GM18868 (cell line): ENCODE results near the gene BMP8B.
"Not testable (repeated sequence)": the region's sequence is repeated elsewhere in the genome, so short reads cannot be mapped to it uniquely, and the experiment has no call there.

Experiments
- ATAC-seq: cut with Tn5 transposase; IDR thresholded peaks from one replicate; pipeline ENCODE4 v1.9.1; 2021; ENCODE audit warnings: mild to moderate bottlenecking, moderate library complexity; ENCODE audit not compliant: unreplicated experiment

BMP8B gene, protein sequence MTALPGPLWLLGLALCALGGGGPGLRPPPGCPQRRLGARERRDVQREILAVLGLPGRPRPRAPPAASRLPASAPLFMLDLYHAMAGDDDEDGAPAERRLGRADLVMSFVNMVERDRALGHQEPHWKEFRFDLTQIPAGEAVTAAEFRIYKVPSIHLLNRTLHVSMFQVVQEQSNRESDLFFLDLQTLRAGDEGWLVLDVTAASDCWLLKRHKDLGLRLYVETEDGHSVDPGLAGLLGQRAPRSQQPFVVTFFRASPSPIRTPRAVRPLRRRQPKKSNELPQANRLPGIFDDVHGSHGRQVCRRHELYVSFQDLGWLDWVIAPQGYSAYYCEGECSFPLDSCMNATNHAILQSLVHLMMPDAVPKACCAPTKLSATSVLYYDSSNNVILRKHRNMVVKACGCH

DNA sequence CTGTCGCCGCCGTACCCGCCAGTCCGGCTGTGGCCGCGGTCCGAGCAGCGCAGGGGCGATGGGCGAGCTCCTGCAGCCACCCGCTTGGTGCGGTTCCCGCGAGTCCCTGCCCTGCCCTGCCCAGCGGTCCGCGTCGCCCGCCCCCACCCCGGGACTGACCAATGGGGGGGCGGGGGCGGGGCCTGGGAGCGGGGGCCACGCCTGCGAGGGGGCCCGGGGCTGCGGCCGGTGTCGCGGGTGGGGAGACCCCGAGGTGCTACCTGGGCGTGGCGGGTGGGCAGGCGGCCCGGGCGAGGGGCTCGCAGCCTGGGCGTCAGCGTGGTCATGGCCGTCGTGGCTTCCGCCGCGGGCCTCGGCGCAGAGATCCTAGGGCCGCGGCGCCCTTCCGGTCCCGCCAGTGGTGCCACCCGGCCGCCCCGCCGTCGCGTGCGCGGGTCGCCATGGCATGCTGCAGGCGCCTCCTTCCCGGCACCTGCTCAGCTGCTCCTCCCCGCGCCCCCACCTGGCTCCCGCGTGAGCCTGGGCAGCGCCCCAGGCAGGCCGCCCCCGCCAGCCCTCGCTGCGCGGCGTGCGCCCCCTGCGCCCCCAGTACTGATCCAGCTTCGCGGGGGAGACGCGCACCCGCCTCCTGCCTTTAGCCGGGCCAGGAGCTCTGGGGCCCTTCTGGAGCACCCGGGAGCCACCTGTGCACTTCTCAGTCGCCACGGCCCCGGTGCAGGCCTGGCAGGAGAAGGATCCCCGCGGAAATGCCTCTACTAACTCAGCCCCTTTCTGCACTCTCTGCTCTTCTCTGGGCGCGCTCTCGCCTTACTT, at the start of gene BMP8B:
TSS of gene BMP8B (minus strand) at position 108 of the 813 bp plus-strand sequence. CDS start 380 bp downstream, outside the sequence.
- ATAC-seq, result peak; percentile 57

DNA sequence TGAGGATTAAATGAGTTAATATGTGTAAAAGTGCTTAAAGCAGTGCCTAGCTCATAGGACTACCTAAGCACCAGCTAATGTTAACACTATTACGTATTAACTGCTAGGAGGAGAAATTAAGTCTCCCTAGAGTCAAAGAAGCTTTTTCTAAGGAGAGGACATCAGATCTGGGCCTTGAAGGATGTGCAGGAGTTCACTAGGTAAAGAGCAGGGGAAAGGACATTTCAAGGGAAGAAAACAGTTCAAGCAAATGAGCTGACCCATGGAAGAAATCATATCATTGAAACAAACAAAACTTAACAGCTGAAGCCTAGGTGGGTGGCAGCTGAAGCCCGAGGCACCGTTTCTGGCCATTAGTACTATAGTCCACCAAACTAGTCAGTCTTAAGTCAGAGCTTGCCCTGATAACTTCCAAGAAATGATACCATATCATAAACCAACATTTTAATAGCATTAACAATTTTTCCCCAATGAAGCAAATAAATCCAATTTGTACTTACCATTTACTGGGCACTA, 48.0 kb upstream of the BMP8B start:
- no peak for ATAC-seq

DNA sequence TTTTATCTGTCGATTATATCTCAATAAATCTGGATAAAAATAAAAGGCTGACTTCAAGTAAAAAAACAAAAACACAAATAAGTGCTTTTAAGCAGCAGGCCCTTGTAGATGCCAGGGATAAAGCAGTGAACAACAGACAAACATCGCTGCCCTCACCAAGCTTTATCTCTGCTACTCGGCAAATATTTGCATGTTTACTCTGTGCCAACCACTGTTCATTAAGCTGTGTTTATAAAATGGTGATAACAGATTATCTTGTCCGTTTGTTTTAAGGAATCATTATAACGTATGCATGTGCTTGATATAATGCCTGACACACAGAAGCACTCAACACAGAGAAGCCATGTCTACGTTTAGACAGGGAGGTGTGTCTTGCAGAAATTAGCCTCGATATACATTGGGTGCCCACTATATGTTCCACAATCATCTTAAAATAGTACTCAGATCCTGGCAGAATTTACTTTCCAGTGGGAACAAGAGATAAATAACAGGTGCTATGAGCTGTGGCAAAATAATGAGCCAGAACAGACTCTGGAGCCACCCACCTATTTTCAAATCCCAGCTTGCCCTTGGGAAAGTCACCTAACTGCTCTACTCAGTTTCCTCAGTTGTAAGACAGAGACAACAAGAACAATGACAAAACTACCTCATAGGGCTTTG, 47.4 kb upstream of the BMP8B start:
- no peak for ATAC-seq

DNA sequence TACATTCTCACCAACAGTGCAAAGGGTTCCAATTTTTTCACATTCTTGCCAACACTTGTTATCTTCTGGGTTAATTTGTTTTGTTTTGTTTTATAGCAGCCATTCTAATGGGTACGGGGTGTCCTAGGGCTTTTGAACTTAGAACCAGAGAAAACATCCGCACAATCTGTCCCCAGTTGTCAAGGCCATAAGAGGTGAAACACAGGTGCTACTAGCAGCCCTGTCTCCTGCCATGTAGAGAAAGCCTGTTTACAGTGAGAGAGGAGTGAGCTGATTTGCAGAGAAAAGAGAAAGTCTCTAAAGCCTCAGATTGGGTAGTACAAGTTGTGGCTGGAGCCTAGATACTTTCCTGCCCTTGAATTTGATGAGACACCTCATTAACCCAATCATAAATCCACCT, 46.4 kb upstream of the BMP8B start:
- ATAC-seq, result no peak

DNA sequence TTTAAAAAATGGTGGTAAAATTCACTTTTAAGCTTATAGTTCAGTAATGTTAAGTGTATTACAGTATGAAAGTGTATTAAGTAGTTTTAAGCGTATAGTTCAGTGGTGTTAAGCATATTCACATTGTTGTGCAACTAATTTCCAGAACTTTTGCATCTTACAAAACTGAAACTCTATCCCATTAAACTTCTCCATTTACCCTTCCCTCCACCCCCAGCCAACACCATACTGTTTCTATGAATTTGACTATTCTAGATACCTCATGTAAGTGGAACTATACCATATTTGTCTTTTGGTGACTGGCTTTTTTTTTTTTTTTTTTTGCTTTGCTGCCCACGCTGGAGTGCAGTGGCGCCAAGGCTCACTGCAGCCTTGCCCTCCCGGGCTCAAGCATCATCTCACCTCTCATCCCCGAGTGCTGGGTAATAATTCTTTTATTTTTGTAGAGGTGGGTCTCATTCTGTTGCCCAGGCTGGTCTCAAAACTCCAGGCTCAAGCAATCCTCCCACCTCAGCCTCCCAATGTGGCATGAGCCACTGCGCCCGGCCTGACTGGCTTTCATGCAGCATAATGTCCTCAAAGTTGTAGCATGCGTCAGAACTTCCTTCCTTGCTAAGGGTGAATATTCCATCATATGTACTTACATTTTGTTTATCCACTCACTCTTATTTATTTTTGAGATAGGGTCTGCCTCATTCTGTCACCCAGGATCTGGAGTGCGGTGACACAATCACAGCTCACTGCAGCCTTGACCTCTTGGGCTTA, 45.1 kb upstream of the BMP8B start:
- no peak for ATAC-seq

DNA sequence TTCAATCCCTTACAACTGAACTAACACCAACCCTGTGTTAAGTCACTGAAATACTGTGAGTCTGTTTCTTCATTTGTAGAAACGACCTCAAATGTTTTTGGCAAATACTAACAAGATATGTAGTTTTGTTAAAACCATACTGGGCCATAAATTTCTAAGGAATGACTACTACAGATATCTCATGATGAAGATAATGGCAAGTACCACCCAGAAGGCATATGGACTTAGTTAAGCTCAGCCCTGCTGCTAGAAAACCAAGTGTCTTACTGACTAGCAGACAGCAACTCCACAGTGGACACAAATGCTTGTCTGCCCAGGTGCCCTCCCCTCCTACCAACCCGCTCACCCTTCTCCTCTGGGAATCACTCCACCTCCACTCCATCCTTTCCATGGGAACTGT, 44.5 kb upstream of the BMP8B start:
- no peak for ATAC-seq

DNA sequence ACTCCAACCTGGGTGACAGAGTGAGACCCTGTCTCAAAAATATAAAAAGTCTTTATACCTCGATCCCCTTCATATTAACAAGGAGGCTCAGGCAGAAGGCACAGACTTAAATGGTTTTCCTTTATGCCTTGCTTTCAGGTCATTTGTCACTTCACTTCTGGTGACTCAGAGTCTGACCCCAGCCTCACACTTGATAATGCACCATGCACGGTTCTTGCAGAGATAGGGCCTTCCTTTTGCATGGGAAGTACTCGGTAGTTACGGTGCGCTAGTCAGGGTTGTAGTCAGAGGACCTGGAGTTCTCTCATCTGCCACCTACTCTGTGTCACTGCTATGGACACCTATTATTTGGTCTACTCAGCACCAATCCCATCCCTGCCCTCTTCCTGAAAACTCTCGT, 43.6 kb upstream of the BMP8B start:
- ATAC-seq, result no peak

DNA sequence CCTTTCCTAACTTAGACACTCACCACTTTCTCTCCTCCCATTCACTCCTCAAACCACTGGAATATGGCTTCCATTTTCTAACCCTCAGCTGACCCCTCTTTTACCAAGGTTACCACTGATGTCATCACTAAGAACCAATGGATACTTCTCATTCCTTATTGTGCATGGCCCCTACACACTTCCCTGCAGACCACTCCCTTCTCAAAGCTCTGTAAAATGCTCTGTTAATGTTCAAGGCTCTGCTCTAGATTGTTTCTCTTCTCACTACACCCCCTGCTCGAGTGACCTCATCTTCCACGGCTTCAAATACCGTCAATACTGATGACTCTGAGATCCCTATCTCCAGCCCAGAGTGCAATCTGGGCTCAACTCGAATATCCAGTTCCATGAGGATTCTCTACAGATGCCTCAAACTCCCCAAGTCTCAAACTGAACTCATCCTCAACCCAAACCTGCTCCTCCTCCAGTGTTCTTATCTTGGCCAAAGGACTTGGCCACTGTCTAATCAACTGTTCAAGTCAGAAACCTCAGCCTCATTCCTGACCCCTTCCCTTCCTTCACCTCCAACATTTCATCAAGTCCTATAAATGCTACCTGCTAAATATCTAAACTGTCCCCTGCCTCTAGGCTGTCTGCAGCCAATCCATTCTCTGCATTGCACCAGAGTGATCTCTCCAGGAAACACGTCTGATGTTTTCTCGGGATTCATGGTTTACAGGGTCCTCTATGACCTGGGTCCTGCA, 41.3 kb upstream of the BMP8B start:
- ATAC-seq, result no peak

DNA sequence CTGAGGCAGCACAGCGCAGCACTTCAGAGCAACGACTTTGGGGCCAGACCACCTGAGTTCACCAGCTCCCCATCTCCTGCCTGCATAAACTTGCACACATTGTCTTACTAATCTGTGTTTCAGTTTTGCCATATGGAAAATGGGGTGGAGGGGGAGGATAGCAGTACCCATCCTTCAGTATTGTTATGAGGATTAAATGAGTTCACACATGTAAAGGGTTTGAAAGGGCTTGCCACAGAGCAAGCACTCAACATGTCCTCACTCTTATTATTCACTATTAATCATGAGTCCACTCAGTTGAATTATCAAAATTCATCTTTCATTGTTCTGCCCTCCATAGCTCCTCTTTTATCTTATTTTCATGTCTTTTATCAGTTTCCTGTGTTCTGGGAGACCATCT, 40.1 kb upstream of the BMP8B start:
- ATAC-seq, result no peak

DNA sequence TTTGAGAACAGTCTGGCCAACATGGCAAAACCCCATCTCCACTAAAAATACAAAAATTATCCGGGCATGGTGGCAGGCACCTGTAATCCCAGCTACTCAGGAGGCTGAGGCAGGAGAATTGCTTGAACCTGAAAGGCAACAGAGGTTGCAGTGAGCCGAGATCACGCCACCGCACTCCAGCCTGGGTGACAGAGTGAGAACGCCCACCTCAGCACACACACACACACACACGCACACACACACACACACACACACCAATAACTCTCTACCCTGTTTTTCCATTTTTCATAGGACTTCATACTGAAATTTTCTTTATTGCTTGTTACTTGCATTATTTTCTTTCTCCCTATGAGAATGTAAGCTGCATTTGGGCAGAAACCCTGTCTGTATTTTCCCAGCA, 39.6 kb upstream of the BMP8B start:
- ATAC-seq, result not testable (repeated sequence)

DNA sequence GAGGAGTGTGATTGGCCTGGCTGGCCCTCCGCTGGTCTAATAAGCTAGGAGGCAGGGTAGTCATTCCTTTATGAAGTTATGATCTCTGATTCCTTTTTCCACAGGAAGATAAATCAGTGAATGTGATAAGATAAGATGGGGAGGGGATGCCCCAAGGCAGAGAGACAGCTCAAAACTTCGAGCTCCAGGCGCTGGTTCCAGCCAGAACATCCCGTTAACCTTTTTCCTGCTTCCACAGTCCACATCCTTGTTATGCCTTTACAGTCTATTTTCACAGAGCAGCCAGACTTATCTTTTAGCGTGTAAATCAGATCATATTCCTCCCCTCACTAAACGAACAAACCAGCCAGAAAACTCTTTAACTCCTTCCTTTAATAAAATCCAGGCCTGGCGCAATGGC, 38.5 kb upstream of the BMP8B start:
- ATAC-seq, result no peak

DNA sequence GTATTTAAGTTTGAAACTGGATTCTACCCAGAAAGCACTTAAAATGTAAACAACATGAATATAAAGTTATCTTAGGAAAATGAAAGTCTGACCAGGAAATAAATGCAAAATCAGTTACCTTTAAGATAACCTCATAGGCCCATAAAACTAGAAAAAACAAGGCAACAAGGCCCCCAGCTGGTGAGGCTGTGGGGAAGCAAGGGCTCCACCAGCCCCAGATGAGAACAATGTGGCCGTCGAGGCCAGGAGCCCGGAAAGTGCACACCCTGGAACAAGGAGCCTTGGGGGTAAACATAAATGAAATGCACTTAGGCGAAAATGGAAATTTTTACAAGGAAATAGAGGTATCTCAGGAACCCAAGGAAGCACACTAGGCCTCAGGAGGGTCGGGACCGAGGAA, 37.9 kb upstream of the BMP8B start:
- ATAC-seq, result no peak

DNA sequence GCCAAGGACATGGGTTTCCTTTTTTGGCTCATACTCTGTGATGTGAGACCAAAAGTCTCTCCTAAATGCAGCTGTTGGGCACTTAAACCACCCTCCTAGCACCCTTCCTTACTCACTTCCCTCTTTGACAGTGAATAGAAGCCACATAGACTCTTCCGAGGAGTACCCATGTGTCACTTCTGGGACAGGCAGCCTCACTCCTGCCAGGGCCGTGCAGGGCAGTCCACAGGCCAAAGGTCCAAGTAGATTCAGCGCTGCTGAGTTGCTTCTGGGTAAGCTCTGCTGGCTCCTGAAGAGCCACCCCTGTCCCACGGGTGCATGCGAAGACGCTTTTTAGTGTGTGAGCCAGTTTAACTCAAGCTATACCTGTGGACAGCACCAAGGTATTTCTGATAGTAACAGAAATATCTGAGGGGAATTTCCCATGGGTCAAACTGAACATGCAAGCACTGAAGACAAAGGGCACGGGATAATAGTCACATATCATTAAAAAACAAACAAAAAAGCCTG, 36.8 kb upstream of the BMP8B start:
- ATAC-seq, result peak; percentile 71

DNA sequence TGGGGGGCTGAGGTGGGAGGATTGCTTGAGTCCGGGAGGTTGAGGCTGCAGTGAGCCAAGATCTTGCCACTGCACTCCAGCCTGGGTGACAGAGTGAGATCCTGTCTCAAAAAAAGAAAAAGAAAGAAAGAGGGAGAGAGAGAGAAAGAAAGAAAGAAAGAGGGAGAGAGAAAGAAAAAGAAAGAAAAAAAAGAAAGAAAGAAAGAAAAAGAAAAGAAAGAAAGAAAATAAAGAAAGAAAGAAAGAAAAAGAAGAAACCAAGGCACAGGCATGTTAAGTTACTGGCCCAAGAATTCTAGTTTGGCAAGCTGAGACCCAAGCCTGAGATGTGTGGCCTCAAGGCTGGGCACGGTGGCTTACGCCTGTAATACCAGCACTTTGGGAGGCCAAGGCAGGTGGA, 34.8 kb upstream of the BMP8B start:
- ATAC-seq, result not testable (repeated sequence)

DNA sequence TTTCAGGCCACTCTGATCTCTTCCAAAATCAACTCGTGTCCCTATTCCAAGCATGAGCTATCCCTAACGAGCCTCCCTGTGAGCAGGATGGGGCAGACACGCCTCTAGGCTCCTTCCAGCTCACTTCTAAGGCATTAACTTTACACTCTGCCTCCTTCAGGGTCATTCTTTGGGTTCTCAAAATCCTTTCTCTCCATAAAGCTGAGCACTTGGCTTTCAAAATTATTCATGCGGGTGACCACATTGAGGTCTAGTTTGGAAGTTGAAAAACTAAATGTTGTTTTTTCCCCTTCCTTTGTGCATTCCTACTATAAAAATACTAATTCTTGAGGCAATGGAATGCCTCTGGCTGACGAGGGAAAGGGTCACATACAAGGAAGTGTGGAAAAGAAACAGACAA, 33.5 kb upstream of the BMP8B start:
- no peak for ATAC-seq

DNA sequence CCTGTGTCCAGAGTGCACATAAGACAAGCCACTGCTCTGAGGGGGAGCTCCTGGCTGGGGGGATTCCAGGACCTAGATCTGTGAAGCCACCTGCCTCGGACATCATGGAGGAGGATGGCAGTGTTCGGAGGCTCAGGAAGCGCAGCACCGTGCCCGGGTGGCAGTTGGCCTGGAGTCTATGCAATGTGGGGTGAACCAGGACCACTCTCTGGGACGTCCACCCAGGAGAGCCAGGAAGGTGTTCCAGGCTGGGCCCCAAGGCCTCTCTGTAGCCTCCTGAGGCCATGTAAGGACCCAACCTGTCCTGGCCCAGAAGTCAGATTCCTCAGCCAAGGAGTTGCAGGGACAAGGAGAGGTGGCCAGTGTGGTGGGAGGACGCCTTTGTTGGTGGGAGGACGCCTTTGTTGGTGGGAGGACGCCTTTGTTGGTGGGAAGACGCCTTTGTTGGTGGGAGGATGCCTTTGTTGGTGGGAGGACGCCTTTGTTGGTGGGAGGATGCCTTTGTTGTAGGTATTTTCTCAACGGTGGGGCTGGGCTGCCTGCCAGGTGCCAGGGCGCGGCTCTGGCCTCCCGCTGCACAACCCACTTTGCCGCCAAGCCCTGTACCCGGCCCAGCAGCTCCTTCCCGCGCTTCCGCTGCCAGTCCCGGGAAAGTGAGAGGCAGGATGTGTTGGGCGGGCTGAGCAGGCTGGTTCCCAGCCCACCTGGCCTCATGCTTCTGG, 30.6 kb upstream of the BMP8B start:
- no peak for ATAC-seq

DNA sequence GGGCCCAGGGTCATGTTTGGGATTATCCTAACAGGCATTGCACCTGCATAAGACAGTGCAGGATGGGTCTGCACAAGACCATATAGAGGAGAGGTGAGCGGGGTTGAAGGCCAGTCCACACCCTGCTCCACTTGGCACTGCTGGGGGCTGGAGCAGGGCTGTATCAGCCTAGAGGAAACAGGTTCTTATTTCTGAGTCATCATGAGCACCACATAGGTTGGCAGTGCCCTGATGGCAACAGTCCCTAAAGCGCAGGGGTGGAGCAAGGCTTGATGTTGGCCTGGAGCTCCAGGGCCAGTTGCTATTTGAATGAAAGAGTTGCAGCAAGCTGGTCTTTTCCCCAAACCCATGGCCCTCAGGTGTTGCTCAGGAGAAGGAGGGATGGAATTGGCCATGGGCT, 29.8 kb upstream of the BMP8B start:
- no peak for ATAC-seq

DNA sequence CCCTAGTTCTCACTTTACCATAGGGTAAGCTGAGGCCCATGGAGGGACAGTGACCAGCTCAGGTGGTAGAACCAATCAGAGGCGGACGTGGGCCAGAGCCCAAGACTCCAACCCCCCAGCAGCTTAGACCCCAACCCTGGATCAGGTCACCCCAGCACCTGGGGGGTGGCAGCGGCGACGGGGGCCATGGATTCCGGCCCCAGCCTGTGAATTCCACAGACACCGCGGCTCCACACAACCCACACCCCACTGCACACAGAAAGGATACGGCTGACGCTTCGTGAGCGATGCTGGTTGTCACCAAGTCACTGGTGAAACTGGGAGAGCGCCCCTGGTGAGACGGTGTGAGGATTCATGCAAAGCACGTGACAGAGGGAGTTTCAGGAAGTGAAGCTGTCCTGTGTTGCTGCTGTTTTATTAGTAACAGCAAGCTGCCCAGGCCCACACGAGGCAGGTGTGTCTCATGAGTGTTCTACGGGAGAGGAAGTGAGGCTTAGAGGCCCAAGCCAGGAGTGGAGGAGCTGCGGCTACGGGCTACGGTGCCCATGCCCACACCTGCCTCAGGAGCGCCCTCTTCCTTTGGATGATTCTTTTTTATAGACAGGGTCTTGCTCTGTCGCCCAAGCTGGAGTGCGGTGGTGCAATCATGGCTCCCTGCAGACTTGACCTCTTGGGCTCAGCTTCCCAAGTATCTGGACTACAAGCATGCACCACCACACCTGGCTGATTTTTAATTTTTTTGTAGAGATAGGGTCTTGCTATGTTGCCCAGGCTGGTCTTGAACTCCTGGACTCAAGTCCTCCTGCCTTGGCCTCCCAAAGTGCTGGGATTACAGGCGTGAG, 28.6 kb upstream of the BMP8B start:
- peak; percentile 85 for ATAC-seq
